Activated CD8-positive, alpha-beta memory T cell treated with anti-CD3 and anti-CD28 coated beads, Interleukin-2, amount 10 ng/mL, durations not matched to agents 7 days and 5 days (primary cell): ENCODE measurements around the gene CDC42EP3. TPM values are rescaled to one million over a fixed set of nuclear protein-coding genes. Genes with fewer than 3 reads are reported as not detected.

ENCODE experiments used
- ATAC-seq: fragments of 150-1000 bp; cut with Tn5 transposase; one replicate; pipeline ENCODE4 v1.10.0; 2021; ENCODE audit warnings: moderate library complexity
- CTCF ChIA-PET: fragments of 350-600 bp; sonication (Branson Sonifier 250); formaldehyde crosslinking; loops from one replicate; lab custom pipeline; 2021; ENCODE audit warnings: antibody characterized with exemption; lab: Charles Lee
- DNase-seq: peaks from one replicate; pipeline ENCODE4 v3.0.0-alpha.2; 2020
- H3K27ac Mint-ChIP-seq: one replicate; pipeline ENCODE4 v1.8.0; 2021; ENCODE audit warnings: mild to moderate bottlenecking, mixed read lengths
- H3K27me3 Mint-ChIP-seq: one replicate; pipeline ENCODE4 v1.8.0; 2021; ENCODE audit warnings: mixed read lengths
- H3K36me3 Mint-ChIP-seq: one replicate; pipeline ENCODE4 v1.8.0; 2021; ENCODE audit warnings: mild to moderate bottlenecking, mixed read lengths
- H3K4me1 Mint-ChIP-seq: one replicate; pipeline ENCODE4 v1.8.0; 2021; ENCODE audit warnings: mixed read lengths
- H3K4me3 Mint-ChIP-seq: one replicate; pipeline ENCODE4 v1.8.0; 2021; ENCODE audit warnings: mild to moderate bottlenecking, moderate library complexity, mixed read lengths
- H3K9me3 Mint-ChIP-seq: one replicate; pipeline ENCODE4 v1.8.0; 2022; ENCODE audit warnings: low read depth, mixed read lengths
- total RNA-seq, 2 experiments: library from RNA; stranded (reverse); gene quantifications; one replicate each; pipeline ENCODE4 v1.2.3, GENCODE V29; 2021

Gene CDC42EP3
- total RNA-seq, 2 experiments from 2014 or later: 27.6 to 32.5 TPM

- Mint-ChIP-seq H3K36me3 (peaks cover 51% of the 10 kb centered on the region), H3K4me3 (peak overlapping the region; percentile 48), H3K27me3 (no peaks in the 10 kb centered on the region), H3K27ac (peak overlapping the region; percentile 86), H3K9me3 (peaks cover 3% of the 10 kb centered on the region), H3K4me1 (peaks cover 78% of the 10 kb centered on the region)
- DNase-seq (peak; percentile 70), ATAC-seq (peak; percentile 83)
- CTCF ChIA-PET: interaction anchor here (0.7 to 3.3 kb wide), 25 partner anchors 13 to 233 kb away, joined by 3 to 19 read pairs (median 4); partner anchors contain the start of gene CDC42EP3
These were observed 23.0 kb downstream of the CDC42EP3 start for GRCh38 chr2:37648331-37649011.

GRCh38 chr2:37647971-37648330, 23.5 kb downstream of the CDC42EP3 start:
- peaks cover 3% of the 10 kb centered on the region for H3K9me3 Mint-ChIP-seq
- H3K4me1 Mint-ChIP-seq: peaks cover 76% of the 10 kb centered on the region
- no peaks in the 10 kb centered on the region for H3K27me3 Mint-ChIP-seq
- H3K27ac Mint-ChIP-seq: peak overlapping the region; percentile 86
- H3K36me3 Mint-ChIP-seq: peaks cover 56% of the 10 kb centered on the region
- CTCF ChIA-PET: interaction anchor here (0.7 to 3.3 kb wide), 21 partner anchors 14 to 233 kb away, joined by 3 to 19 read pairs (median 5); partner anchors contain the start of gene CDC42EP3
- ATAC-seq (no peak), DNase-seq (no peak)
- H3K4me3 Mint-ChIP-seq: peak overlapping the region; percentile 48

- Mint-ChIP-seq H3K27ac (peak overlapping the region; percentile 79), H3K36me3 (peaks cover 72% of the 10 kb centered on the region)
- CTCF ChIA-PET: interaction anchor here (1.4 to 1.9 kb wide), 5 partner anchors 9 to 61 kb away, joined by 3 to 4 read pairs (median 4); partner anchors contain the start of gene CDC42EP3
These were observed 25.6 kb downstream of the CDC42EP3 start for GRCh38 chr2:37645836-37646235.

GRCh38 chr2:37645362-37645761, 26.1 kb downstream of the CDC42EP3 start:
- CTCF ChIA-PET: interaction anchor here (1.4 to 1.9 kb wide), 5 partner anchors 9 to 60 kb away, joined by 3 to 4 read pairs (median 4); partner anchors contain the start of gene CDC42EP3
- no peak for ATAC-seq
- no peak for DNase-seq
- peaks cover 72% of the 10 kb centered on the region for H3K36me3 Mint-ChIP-seq
- peaks cover 61% of the 10 kb centered on the region for H3K4me1 Mint-ChIP-seq
- H3K4me3 Mint-ChIP-seq: peak overlapping the region; percentile 25
- peaks cover 3% of the 10 kb centered on the region for H3K9me3 Mint-ChIP-seq
- no peaks in the 10 kb centered on the region for H3K27me3 Mint-ChIP-seq
- H3K27ac Mint-ChIP-seq: peak overlapping the region; percentile 79

More at GRCh38 chr2:37645836-37646235, 25.6 kb downstream of the CDC42EP3 start:
- H3K9me3 Mint-ChIP-seq: peaks cover 3% of the 10 kb centered on the region
- DNase-seq (no peak), ATAC-seq (no peak)
- H3K27me3 Mint-ChIP-seq: no peaks in the 10 kb centered on the region
- H3K4me3 Mint-ChIP-seq: no peak overlapping the region
- peaks cover 62% of the 10 kb centered on the region for H3K4me1 Mint-ChIP-seq

GRCh38 chr2:37644191-37644590, 27.3 kb downstream of the CDC42EP3 start:
- no peak overlapping the region for H3K4me3 Mint-ChIP-seq
- CTCF ChIA-PET: interaction anchor here (0.6 to 1.4 kb wide), 5 partner anchors 19 to 1512 kb away, joined by 3 to 4 read pairs (median 4); no protein-coding TSS in a partner anchor

GRCh38 chr2:37643730-37644078, 27.7 kb downstream of the CDC42EP3 start:
- ATAC-seq (no peak), DNase-seq (no peak)
- Mint-ChIP-seq H3K27ac (no peak overlapping the region), H3K4me3 (no peak overlapping the region), H3K27me3 (no peaks in the 10 kb centered on the region), H3K4me1 (peaks cover 49% of the 10 kb centered on the region), H3K36me3 (peaks cover 73% of the 10 kb centered on the region), H3K9me3 (peaks cover 3% of the 10 kb centered on the region)
- CTCF ChIA-PET: interaction anchor here (0.6 to 1.3 kb wide), 3 partner anchors 208 to 1511 kb away, joined by 3 to 4 read pairs (median 3); no protein-coding TSS in a partner anchor

More at GRCh38 chr2:37644191-37644590, 27.3 kb downstream of the CDC42EP3 start:
- Mint-ChIP-seq H3K4me1 (peaks cover 53% of the 10 kb centered on the region), H3K9me3 (peaks cover 3% of the 10 kb centered on the region), H3K36me3 (peaks cover 74% of the 10 kb centered on the region), H3K27ac (no peak overlapping the region), H3K27me3 (no peaks in the 10 kb centered on the region)
- ATAC-seq: no peak
- DNase-seq: no peak

- no peak for DNase-seq
- H3K4me3 Mint-ChIP-seq: no peak overlapping the region
These were observed 28.3 kb downstream of the CDC42EP3 start for GRCh38 chr2:37642907-37643729.

GRCh38 chr2:37641582-37642171, 29.8 kb downstream of the CDC42EP3 start:
- Mint-ChIP-seq H3K9me3 (peaks cover 3% of the 10 kb centered on the region), H3K36me3 (peaks cover 56% of the 10 kb centered on the region), H3K4me3 (no peak overlapping the region), H3K27me3 (no peaks in the 10 kb centered on the region), H3K4me1 (peaks cover 35% of the 10 kb centered on the region), H3K27ac (no peak overlapping the region)
- ATAC-seq: no peak
- CTCF ChIA-PET: no interaction called here
- DNase-seq: no peak

More at GRCh38 chr2:37642907-37643729, 28.3 kb downstream of the CDC42EP3 start:
- ATAC-seq: no peak
- H3K9me3 Mint-ChIP-seq: peaks cover 3% of the 10 kb centered on the region
- H3K36me3 Mint-ChIP-seq: peaks cover 67% of the 10 kb centered on the region
- H3K27me3 Mint-ChIP-seq: no peaks in the 10 kb centered on the region
- H3K4me1 Mint-ChIP-seq: peaks cover 44% of the 10 kb centered on the region
- CTCF ChIA-PET: interaction anchor here (1.3 kb wide), 1 partner anchor 248 kb away, joined by 4 read pairs; no protein-coding TSS in a partner anchor
- H3K27ac Mint-ChIP-seq: no peak overlapping the region

GRCh38 chr2:37639631-37640030, 31.8 kb downstream of the CDC42EP3 start:
- H3K4me3 Mint-ChIP-seq: no peak overlapping the region
- ATAC-seq: no peak
- CTCF ChIA-PET: no interaction called here
- peaks cover 2% of the 10 kb centered on the region for H3K9me3 Mint-ChIP-seq
- no peaks in the 10 kb centered on the region for H3K27me3 Mint-ChIP-seq
- peaks cover 36% of the 10 kb centered on the region for H3K4me1 Mint-ChIP-seq
- peaks cover 38% of the 10 kb centered on the region for H3K36me3 Mint-ChIP-seq
- no peak overlapping the region for H3K27ac Mint-ChIP-seq
- no peak for DNase-seq

GRCh38 chr2:37638973-37639372, 32.5 kb downstream of the CDC42EP3 start:
- Mint-ChIP-seq H3K4me3 (no peak overlapping the region), H3K9me3 (no peaks in the 10 kb centered on the region), H3K36me3 (peaks cover 32% of the 10 kb centered on the region), H3K27ac (no peak overlapping the region), H3K27me3 (no peaks in the 10 kb centered on the region), H3K4me1 (peaks cover 37% of the 10 kb centered on the region)
- ATAC-seq (no peak), DNase-seq (no peak)
- CTCF ChIA-PET: no interaction called here

GRCh38 chr2:37637985-37638384, 33.5 kb downstream of the CDC42EP3 start:
- CTCF ChIA-PET: no interaction called here
- Mint-ChIP-seq H3K9me3 (no peaks in the 10 kb centered on the region), H3K27me3 (no peaks in the 10 kb centered on the region), H3K4me3 (no peak overlapping the region), H3K4me1 (peaks cover 40% of the 10 kb centered on the region), H3K27ac (no peak overlapping the region), H3K36me3 (peaks cover 22% of the 10 kb centered on the region)
- ATAC-seq (no peak), DNase-seq (no peak)

- peaks cover 44% of the 10 kb centered on the region for H3K4me1 Mint-ChIP-seq
- H3K36me3 Mint-ChIP-seq: peaks cover 17% of the 10 kb centered on the region
- CTCF ChIA-PET: interaction anchor here (1.0 kb wide), 1 partner anchor 196 kb away, joined by 4 read pairs; no protein-coding TSS in a partner anchor
- no peaks in the 10 kb centered on the region for H3K27me3 Mint-ChIP-seq
- no peaks in the 10 kb centered on the region for H3K9me3 Mint-ChIP-seq
- DNase-seq: no peak
- no peak overlapping the region for H3K4me3 Mint-ChIP-seq
- H3K27ac Mint-ChIP-seq: no peak overlapping the region
- ATAC-seq: no peak
These were observed 34.1 kb downstream of the CDC42EP3 start for GRCh38 chr2:37637190-37637860.
